HUDEP-2 (cell line): ENCODE results near the gene CNOT6L.
"Not testable (repeated sequence)": the region's sequence is repeated elsewhere in the genome, so short reads cannot be mapped to it uniquely, and the experiment has no call there.

ENCODE experiments used
- DNase-seq, 76 experiments: peaks; one replicate each; lab custom pipeline; 2025; ENCODE audit not compliant: unreplicated experiment in 76 of 76; lab: John Stamatoyannopoulos, UW

Gene CNOT6L

DNA sequence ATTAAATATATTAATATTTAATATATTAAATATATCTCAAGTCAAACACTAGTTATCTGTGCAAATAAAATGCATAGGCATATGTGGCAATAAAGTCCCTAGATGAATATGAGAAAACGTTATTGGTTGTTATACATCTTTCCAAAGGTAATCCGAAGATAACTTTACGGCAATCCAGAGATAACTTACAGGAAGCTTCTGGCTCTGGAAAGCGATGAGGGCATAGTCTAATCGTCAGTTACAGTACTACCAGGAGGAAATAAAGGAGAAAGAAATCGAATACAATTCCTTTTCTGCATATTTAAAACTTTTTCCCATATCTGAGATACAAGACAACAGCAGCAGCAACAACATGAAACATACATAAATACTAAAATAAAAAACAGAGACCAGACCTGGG lies 35.3 kb downstream of the CNOT6L start:
- no peak for DNase-seq

DNA sequence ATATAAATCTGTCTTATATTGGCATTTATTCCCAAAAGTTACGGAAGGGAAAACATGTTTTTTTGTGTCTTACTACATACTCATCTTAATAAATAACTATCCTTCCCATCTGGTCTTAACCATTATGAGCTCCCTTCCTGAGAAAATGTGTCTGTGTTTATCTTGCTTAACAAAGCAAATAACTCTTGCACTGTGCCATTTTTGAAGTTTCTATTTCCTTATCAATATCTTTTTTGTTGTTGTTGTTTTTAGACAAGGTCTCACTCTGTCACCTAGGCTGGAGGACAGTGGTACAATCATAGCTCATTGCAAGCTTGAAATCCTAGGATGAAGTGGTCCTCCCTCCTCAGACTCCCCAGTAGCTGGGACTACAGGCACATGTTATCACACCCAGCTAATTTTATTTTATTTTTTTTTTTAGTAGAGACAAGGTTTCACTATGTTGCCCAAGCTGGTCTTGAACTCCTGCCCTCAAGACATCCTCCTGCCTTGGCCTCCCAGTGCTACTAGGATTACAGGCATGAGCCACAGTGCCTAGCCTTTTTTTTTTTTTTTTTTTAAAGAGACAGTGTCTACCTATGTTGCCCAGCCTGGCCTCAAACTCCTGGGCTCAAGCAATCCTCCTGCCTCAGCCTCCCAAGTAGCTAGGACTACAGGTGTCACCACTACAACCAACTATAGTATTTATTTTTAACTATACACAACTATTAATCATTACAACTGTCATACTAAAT lies 36.9 kb downstream of the CNOT6L start:
- DNase-seq: no peak

DNA sequence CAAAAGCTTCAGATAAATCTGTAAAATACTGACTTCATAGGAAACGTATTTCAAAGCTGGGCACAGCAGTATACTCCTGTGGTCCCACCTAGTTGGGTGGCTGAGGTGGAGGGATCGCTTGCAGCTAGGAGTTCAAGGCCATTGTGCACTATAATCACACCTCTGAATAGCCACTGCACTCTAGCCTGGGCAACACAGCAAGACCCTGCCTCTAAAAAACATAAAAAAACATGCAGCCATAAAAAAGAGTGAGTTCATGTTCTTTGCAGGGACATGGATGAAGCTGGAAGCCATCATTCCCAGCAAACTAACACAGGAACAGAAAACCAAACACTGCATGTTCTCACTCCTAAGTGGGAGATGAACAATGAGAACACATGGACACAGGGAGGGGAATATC lies 38.4 kb downstream of the CNOT6L start:
- not testable (repeated sequence) for DNase-seq

DNA sequence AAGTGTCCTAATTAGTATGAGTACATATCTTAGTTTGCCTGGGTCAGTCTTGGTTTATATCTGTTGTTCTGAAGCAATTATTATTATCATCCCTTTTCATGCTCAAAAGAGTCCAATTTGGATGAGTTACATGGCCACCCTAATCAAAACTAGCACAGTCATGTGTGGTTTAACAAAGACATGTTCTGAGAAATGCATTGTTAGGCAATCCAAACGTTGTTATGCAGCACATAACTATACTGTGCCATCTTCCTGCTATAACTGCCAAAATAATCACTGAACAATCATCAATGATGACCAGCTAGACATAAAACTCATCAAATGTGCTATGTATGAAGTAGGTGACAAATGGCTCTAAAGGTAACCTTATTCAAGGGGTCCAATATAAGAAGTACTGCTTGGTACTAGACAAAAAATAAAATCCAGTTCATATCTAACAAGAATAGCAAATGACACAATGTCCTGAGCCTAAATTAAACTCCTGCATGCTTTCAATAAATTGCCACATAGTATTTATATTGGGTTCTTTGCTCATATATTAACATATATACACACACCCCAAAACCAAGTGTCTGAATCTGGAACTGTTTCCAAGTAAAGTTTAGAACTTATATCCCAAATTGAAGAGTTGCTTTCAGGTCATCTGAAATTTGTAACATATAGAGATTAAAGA lies 41.9 kb downstream of the CNOT6L start:
- no peak for DNase-seq

DNA sequence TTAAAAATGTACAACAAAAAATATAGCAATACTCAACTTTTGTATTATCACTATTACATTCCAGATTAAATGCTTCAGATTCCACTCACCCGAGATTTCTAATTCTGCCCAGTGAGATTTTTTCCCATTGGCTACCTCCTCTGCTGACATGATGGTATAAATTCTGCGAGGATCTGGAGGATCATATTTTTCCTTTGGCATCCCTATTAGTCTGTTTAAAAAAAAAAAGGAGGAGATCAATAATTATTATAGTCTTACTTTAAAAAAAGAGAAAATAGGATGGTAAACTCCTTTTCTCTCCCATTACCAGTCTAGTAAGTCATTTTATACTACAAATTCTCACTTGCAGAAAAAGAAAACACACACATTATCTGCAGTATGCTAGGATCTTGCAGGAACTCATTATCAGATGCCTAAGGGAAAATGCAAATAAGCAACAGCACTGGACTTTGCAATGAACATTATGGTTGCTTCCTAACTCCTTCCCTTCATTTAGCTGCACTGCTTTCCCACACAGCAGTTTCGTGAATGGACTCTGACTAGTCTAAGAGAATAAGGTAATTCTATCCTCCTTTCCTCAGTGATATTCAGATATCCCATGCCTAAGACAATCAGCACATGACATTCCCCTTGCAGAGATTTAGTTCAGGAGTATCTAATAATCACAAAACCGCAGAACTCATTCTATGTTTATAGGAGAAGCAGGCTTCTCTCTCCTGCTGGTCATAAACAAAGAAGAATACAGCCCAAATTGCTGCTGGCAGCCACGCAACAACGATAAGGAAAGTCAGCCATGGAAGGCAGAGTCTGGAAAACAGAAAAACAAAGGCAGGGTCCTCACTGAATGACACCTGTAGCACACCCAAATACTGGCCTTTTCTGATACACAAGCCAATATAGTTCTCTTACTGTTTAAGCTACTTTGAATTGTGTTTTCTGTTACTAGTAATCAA lies 42.7 kb downstream of the CNOT6L start:
- DNase-seq: no peak

DNA sequence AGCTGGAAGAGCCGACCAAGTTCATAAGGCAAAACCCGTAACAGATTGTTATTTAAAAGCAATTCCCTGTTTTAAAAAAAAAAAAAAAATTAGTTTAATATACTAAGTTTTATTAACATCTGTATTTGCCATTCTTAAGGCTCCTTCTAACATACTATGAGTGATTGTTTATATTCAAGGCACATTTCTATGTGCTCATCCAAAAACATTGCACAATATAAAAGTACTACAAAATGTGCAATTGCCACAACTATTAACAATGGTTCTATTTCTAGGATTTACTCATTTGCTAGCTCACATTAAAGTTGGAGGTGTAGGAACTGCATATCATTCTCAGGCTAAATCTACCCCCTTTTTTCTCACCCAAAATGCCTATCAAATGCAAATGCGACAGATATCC lies 46.1 kb downstream of the CNOT6L start:
- DNase-seq: no peak

DNA sequence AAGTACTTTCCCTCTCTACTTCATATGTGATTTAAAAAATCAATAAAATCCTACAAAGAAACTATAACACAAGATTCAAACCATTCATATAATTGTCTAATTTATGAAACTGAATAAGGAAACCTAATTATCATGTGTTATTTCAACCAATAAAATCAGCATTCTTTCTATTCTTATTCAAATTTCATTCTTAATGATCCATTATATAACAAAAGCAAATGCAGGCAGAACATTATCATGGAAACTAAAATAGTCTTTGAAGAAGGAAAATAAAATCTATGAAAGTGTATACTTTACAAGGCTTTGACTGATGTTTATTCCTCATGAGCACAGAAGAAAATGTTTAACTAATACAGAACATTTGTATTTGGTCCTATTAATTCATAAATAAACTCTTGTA lies 47.6 kb downstream of the CNOT6L start:
- DNase-seq: no peak

DNA sequence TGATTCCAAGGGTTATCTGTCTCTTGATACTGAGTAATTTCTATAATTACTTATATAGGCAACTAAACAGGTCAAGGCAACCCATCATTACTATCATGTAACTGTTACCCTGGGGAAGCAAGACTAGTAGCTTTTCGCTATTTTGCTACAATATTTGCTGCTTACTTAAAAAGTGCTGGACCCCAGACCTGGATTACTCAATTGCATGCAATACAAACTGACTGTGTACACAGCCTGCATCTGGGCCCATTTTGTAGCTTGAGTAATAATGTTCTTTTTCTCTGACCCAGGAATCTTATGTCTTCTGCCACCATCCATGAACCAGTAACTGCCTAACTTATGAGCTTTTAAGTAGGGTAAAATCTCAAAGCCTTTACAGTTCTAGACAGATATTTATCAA lies 53.4 kb downstream of the CNOT6L start:
- DNase-seq: no peak

DNA sequence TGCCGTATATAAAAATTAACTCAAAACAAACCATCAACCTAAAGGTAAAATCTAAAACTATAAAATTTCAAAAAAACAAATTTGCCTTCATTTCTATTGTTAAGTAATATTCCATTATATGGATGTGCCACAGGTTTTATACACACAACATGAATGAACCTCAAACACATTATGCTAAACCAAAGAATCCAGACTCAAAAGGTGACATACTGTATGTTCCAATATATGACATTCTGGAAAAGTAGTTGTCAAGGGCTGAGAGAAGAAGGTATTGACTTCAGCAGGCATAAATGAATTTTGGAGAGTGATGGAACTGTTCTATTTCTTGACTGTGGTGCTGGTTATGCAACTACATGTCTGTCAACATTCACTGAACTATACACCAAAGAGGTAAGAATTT lies 56.6 kb downstream of the CNOT6L start:
- DNase-seq: no peak

DNA sequence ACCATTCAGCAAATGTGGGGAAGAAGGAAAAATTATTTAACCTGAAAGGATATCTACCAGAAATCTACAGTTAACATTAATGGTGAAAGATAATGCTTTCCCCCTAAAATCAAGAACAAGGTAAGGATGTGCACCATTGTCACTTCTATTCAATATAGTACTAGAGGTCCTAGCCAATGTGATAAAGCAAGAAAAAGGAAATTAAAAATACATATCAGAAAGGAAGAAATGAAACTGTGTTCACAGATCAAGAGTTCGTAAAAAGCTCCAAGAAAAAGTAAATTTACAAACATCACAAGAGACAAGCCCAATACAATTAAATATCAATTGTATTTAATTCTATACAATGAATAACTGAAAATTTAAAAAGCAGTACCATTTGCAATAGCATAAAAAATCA lies 57.6 kb downstream of the CNOT6L start:
- no peak for DNase-seq

DNA sequence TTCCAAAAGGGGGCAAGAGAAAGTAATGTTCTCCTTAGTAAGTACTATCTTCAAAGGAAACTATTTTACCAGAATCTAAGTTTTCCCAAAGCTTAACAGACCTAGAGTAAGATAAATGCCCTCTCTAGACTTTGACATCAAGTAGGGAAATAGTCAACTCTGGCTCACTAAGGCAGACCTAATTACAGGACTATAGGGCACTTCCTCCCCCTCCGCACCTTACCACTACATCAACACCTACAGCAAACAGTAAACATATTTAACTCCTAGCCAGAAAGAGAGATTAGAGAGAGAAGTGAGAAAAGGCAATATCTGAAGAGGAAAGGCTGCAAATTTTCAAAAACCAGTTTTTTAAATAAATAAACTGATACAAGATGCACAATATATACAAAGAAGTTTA lies 60.4 kb downstream of the CNOT6L start:
- DNase-seq: no peak

DNA sequence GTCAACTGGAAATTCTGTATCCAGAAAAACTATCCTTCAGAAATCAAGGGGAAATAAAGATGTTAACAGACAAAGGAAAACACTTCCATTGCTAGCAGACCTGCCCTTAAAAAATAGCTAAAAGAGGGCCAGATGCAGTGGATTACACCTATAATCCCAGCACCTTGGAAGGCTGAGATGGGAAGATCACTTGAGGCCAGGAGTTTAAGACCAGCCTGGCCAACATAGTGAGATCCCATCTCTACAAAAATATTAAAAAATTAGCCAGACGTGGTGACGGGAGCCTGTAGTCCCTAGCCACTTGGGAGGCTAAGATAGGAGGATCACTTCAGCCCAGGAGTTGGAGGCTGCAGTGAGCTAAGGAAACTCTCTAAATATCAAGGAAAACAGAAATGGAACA lies 67.4 kb downstream of the CNOT6L start:
- DNase-seq: no peak

DNA sequence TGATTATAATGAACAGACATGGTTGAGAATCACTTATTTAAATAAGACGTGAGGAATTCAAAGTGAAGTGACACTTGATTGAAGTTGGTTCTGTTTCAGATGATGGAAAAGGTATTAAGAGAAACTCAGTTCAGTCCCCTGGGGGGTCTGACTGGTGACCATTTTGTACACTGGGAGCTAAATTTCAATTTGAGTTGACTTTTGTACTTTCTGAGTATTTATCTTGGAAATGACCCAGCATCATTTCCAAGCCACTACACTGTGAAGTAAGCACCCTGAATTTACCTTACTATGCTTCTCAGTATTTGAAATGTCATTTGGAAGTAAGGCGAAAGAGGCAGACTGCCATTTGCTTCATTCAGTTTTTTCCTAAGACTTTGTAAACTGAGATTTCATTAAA lies 73.4 kb downstream of the CNOT6L start:
- DNase-seq: no peak

DNA sequence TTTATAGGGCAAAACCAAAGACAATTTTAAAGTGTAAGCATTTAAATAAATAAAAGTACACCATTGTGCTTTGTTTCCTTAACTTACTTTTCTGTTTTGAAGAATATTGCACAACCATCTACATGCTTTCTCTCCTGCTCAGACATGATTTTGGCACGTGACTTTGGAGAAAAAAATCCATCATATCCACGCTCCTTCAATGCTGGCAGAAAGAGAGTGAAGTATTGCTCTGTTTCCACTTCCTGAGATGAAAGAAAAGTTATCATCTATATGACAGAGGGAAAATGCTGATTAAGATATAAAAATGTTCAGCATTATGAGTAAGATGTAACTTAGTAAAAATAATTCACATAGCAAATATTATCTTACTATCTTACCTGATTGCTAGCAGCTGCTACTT lies 77.1 kb downstream of the CNOT6L start:
- DNase-seq: no peak

DNA sequence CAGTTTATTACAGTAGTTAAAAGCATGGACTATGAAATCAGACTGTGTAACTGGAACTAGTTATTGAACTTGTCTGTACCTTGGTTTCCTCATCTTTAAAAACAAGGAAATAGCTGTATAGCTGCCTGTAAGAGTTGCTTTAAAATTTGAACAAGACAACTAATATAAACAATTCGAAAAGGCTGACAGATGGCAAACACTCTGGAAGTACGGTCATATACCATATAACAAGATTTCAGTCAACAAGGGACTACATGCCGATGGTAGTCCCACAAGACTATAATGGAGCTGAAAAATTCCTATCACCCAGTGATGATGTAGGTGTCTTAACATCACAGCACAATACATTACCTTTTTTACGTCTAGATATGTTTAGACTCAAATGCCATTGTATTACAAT lies 78.7 kb downstream of the CNOT6L start:
- no peak for DNase-seq

DNA sequence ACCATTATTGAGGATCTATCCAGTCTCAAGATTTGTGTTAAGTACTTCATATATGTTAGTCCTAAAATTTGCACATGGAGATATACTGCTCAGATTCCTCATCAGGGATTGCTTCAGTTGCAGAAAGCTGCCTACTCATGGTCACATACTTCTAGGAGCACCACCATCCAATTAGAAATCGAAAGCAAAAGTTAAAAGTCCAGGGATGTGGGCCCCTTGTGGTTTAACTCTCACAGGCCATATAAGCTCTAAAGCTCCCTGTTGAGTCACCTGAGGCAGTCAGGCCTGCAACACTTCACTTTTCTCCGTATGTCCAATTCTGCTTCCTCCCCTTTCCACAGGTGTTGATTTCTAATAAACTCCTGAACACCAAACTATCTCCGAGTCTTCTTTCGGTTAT lies 84.2 kb downstream of the CNOT6L start:
- peak in 32 of 76 experiments; percentile 0 to 60 (median 12) for DNase-seq

DNA sequence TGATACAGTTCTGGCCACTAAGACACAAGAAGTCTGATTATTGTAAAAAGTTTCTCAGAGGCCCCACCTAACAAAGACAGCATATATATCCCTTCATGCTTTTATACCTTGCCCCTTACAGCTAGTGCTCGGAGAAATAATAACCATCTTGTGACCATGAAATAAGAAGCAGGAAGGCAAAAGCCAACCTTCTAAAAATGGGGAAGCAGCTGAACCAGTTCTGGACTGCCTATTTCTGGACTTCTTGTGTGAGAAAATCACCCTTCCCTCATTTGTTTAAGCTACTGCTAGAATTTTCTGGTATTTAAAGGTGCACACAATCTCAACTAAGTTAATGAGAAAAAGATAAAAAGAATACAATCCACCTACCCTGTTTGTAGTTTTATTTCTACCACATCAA lies 87.5 kb downstream of the CNOT6L start:
- DNase-seq: no peak

DNA sequence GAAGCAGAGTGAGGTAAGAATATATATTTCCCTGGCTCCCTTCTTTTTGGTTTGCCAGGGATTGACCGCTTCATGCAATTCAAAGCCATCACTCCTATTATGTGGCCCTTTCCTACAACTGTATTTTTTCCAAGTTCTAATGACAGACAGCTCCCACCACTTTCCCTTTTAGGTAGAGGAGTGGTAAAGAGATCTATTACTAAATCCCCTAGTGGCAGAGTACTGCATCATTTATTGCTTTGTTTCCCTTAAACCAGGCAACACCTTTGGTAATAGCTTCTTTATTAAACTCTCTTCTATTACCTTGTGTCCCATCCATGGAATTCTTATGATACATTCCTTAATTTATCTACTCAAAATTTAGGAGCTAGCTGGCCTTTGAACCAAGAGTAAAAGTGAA lies 90.7 kb downstream of the CNOT6L start:
- DNase-seq: no peak

DNA sequence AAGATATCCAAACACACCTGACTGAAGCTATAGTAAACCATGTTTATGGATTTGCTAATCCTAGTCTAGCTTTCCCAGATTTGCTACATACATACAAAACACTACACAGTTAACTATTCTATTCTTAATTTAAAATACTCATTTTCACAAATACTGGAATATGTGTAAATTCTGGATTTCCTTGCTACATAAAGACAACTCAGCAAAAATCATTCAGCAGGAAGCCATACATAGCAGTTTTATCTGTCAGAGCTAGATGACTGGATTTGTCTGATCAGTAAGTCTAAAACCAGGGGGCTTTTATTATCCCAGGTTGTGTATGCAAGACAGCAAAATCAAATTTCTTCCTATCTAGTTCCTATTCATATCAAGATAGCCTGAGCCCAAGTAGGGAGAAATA lies 98.1 kb downstream of the CNOT6L start:
- DNase-seq: no peak

DNA sequence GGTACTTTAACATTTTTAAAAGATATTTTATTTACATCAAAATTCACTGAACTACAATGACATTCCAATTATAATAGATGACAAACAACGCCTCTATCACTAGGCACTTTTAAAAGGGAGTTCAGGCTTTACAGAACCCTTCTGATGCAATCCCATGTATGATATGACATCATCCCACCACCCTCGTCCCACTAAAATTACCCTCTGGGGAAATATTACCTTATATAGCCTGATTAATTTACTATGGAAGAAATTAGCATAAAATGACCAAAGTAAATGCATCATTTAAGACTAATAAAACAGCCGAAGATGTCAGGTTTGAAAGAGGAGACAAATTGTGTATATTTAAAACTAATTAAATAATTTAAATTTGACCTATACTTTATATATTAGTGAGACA lies 100.7 kb downstream of the CNOT6L start:
- not testable (repeated sequence) for DNase-seq
